HepG2 (cell line): ENCODE measurements around the gene KHK. TPM values are rescaled to one million over a fixed set of nuclear protein-coding genes. Genes with fewer than 3 reads are reported as not detected.

Experiments
- ATAC-seq: fragments of 200-7000 bp; cut with Tn5 transposase; 3 replicates; pipeline ENCODE4 v1.9.1; 2020; ENCODE audit warnings: mild to moderate bottlenecking, moderate library complexity
- BruUV-seq: library from RNA; stranded (reverse); fragments of 400-500 nt; replicated peaks from 2 replicates; lab custom pipeline; 2021; lab: Mats Ljungman, UMichigan
- CTCF ChIA-PET: fragments of 300-600 bp; formaldehyde crosslinking; extraction: SDS; loops from one replicate; lab custom pipeline; 2021; ENCODE audit warnings: low total read pairs, inconsistent platforms, low intra/inter-chr PET ratio; lab: Yijun Ruan, JAX
- POLR2A ChIA-PET: fragments of 350-600 bp; sonication (Branson Sonifier 250); formaldehyde crosslinking; loops from one replicate; lab custom pipeline; 2020; ENCODE audit warnings: antibody characterized with exemption, inconsistent platforms; lab: Yijun Ruan, JAX
- DNase-seq: peaks from one replicate; pipeline ENCODE4 v3.0.0-alpha.2; 2015; ENCODE audit warnings: low spot score
- FAIRE-seq: peaks from 3 replicates; lab custom pipeline; 2011; peaks lifted over from hg19 to GRCh38; lab: Jason Lieb, UNC
- H2AFZ ChIP-seq: one replicate; pipeline ENCODE4 v1.6.1; 2011; ENCODE audit warnings: low read length, inconsistent platforms
- H3K27ac ChIP-seq: fragments of 300-600 bp; 3 replicates; pipeline ENCODE4 v1.8.0; 2011; ENCODE audit warnings: mixed run types, mild to moderate bottlenecking, mixed read lengths, low read length, inconsistent platforms; ENCODE audit not compliant: insufficient read depth; ENCODE audit errors: extremely low read length
- H3K27me3 ChIP-seq, 2 experiments: fragments of 200-600 bp in 1 of 2; 2 replicates in 1 of 2; 3 replicates in 1 of 2; pipeline versions ENCODE4 v1.6.0 to v1.8.0; 2011; ENCODE audit warnings: low read length in 2 of 2, mild to moderate bottlenecking in 2 of 2, moderate library complexity in 2 of 2, inconsistent platforms in 1 of 2; ENCODE audit not compliant: insufficient read depth in 2 of 2, control insufficient read depth in 1 of 2
- H3K36me3 ChIP-seq, 2 experiments: fragments of 200-600 bp in 1 of 2; replicated peaks in 1 of 2; 2 replicates in 1 of 2; 3 replicates in 1 of 2; pipeline versions ENCODE4 v1.5.1 to v1.8.0; 2011; ENCODE audit warnings: low read length in 2 of 2, inconsistent platforms in 1 of 2; ENCODE audit not compliant: insufficient read depth in 2 of 2, control insufficient read depth in 1 of 2
- H3K4me1 ChIP-seq: 2 replicates; pipeline ENCODE4 v1.5.1; 2012; ENCODE audit warnings: low read length, inconsistent platforms; ENCODE audit not compliant: insufficient read depth
- H3K4me2 ChIP-seq: 2 replicates; pipeline ENCODE4 v1.6.0; 2011; ENCODE audit warnings: low read depth, low read length, inconsistent platforms
- H3K4me3 ChIP-seq, 3 experiments: fragments of 200-600 bp in 1 of 3; sonication (generic), shearing (Covaris generic) in 1 of 3; replicated peaks in 1 of 3; 2 replicates each; pipeline ENCODE4 v1.5.1; 2011 to 2016; ENCODE audit warnings: low read length in 3 of 3, inconsistent platforms in 2 of 3, low read depth in 2 of 3, mild to moderate bottlenecking in 2 of 3, control low read depth in 1 of 3, mixed read lengths in 1 of 3; ENCODE audit not compliant: insufficient read depth in 1 of 3
- H3K79me2 ChIP-seq: one replicate; pipeline ENCODE4 v1.6.1; 2011; ENCODE audit warnings: low read length, inconsistent platforms; ENCODE audit not compliant: insufficient read depth
- H3K9ac ChIP-seq: 2 replicates; pipeline ENCODE4 v1.6.0; 2011; ENCODE audit warnings: mild to moderate bottlenecking, low read depth, low read length, inconsistent platforms; ENCODE audit not compliant: insufficient read depth
- H3K9me3 ChIP-seq: 2 replicates; pipeline ENCODE4 v1.5.1; 2012; ENCODE audit warnings: mild to moderate bottlenecking, low read length
- H4K20me1 ChIP-seq: 2 replicates; pipeline ENCODE4 v1.6.0; 2011; ENCODE audit warnings: inconsistent platforms, mild to moderate bottlenecking, low read length, moderate library complexity; ENCODE audit not compliant: insufficient read depth
- CC2D1A ChIP-seq: sonication (generic); formaldehyde crosslinking; IDR thresholded peaks from 2 replicates; pipeline ENCODE4 v1.8.1; 2023; ENCODE audit warnings: mild to moderate bottlenecking, missing genetic modification reagents
- CHCHD3 ChIP-seq: sonication (generic); formaldehyde crosslinking; IDR thresholded peaks from 2 replicates; pipeline ENCODE4 v1.8.0; 2022; ENCODE audit warnings: mild to moderate bottlenecking, missing genetic modification reagents, moderate library complexity
- CREB1 ChIP-seq, 2 experiments: fragments of 450-650 bp in 1 of 2; IDR thresholded peaks; 2 replicates each; pipeline ENCODE4 v1.6.1; 2016 to 2017; ENCODE audit warnings: control low read depth in 1 of 2, mild to moderate bottlenecking in 1 of 2, missing compliant biosample characterization in 1 of 2, missing genetic modification characterization in 1 of 2
- DNMT1 ChIP-seq: sonication (generic); formaldehyde crosslinking; IDR thresholded peaks from 2 replicates; pipeline ENCODE4 v1.5.1; 2020; ENCODE audit warnings: mild to moderate bottlenecking, missing genetic modification reagents
- ETV6 ChIP-seq: sonication (generic); formaldehyde crosslinking; conservative IDR thresholded peaks from 2 replicates; pipeline ENCODE4 v1.4.0; 2020; ENCODE audit warnings: missing genetic modification reagents
- HNF4A ChIP-seq: sonication (generic); formaldehyde crosslinking; IDR thresholded peaks from 2 replicates; pipeline ENCODE4 v1.4.0; 2020; ENCODE audit warnings: missing genetic modification reagents
- MED13 ChIP-seq: sonication (generic); formaldehyde crosslinking; IDR thresholded peaks from 2 replicates; pipeline ENCODE4 v1.5.0; 2020; ENCODE audit warnings: missing genetic modification reagents
- NRL ChIP-seq: sonication (generic); formaldehyde crosslinking; IDR thresholded peaks from 2 replicates; pipeline ENCODE4 v1.5.0; 2020; ENCODE audit warnings: missing genetic modification reagents, mild to moderate bottlenecking, moderate library complexity, borderline replicate concordance
- PAXIP1 ChIP-seq: sonication (generic); formaldehyde crosslinking; conservative IDR thresholded peaks from 2 replicates; pipeline ENCODE4 v1.4.0; 2020; ENCODE audit warnings: mild to moderate bottlenecking, missing genetic modification reagents, moderate library complexity
- PHF5A ChIP-seq: IDR thresholded peaks from one replicate; pipeline ENCODE4 v1.6.1; 2018; ENCODE audit warnings: low read depth, missing genetic modification reagents; ENCODE audit not compliant: unreplicated experiment
- PTBP1 ChIP-seq: fragments of 200-400 bp; formaldehyde crosslinking; IDR thresholded peaks from 2 replicates; pipeline ENCODE4 v1.6.1; 2018; ENCODE audit warnings: low read length, low read depth; ENCODE audit not compliant: poor library complexity, severe bottlenecking
- RCOR2 ChIP-seq: IDR thresholded peaks from 2 replicates; pipeline ENCODE4 v1.6.1; 2016; ENCODE audit warnings: missing biosample characterization, missing genetic modification reagents
- SMAD1 ChIP-seq: sonication (generic); formaldehyde crosslinking; IDR thresholded peaks from 2 replicates; pipeline ENCODE4 v1.4.0; 2020; ENCODE audit warnings: missing genetic modification reagents, low read depth, mild to moderate bottlenecking, borderline replicate concordance
- STAT5B ChIP-seq: sonication (generic); formaldehyde crosslinking; IDR thresholded peaks from 2 replicates; pipeline ENCODE4 v1.4.0; 2020; ENCODE audit warnings: missing genetic modification reagents
- ZFP36L1 ChIP-seq: sonication (generic); formaldehyde crosslinking; IDR thresholded peaks from 2 replicates; pipeline ENCODE4 v1.8.0; 2022; ENCODE audit warnings: mild to moderate bottlenecking, missing genetic modification reagents, moderate library complexity
- ZNF564 ChIP-seq: sonication (generic); formaldehyde crosslinking; IDR thresholded peaks from 2 replicates; pipeline ENCODE4 v1.8.1; 2023; ENCODE audit warnings: mild to moderate bottlenecking, missing genetic modification reagents
- ZNF841 ChIP-seq: sonication (generic); formaldehyde crosslinking; IDR thresholded peaks from 2 replicates; pipeline ENCODE4 v1.8.1; 2023; ENCODE audit warnings: missing genetic modification reagents, borderline replicate concordance
- WGBS: methylation state at CpG from one replicate; pipeline ENCODE4 v1.1.6; 2017; ENCODE audit warnings: low lambda C conversion rate; 5-methylcytosine and 5-hydroxymethylcytosine counted together
- in situ Hi-C: cut with HindIII; loops from 2 replicates; pipeline ENCODE4 v1.10.0; 2017; ENCODE audit warnings: low pct_unique_long_range_greater_than_20kb; ENCODE audit not compliant: extremely low pct_ligation_motif_present
- intact Hi-C: fragments of 100-400 bp; cut with micrococcal nuclease; formaldehyde crosslinking; loops from one replicate; pipeline ENCODE4 v1.10.0; 2022; ENCODE audit not compliant: unreplicated experiment
- polyA plus RNA-seq, 8 experiments: library from polyadenylated mRNA; depleted of rRNA in 3 of 8; stranded (reverse) in 7 of 8; unstranded in 1 of 8; fragments of >200 nt; fragmentation: Illumina TruSeq in 4 of 8; extraction: Trizol in 4 of 8; gene quantifications; 2 replicates each; pipeline versions ENCODE4 v1.2.1 to v1.2.3, GENCODE V29; 2011 to 2016; ENCODE audit warnings: low read depth in 4 of 8, missing spikeins in 1 of 8, mixed read lengths in 1 of 8; ENCODE audit not compliant: insufficient read depth in 1 of 8
- total RNA-seq, 5 experiments: library from RNA; depleted of rRNA; stranded (reverse); fragments of >200 nt; fragmentation: Illumina TruSeq; extraction: Trizol; gene quantifications; 2 replicates each; pipeline ENCODE4 v1.2.3, GENCODE V29; 2016; ENCODE audit warnings: low read depth in 1 of 5

KHK gene
- total and polyA plus RNA-seq, 2 of the 13 experiments (the other 11 are each of a cell fraction or from before 2014, with no cell fraction given): 40.9 to 99.2 TPM

GRCh38 chr2:27050281-27050995 is 36.1 kb upstream of the KHK start:
- WGBS: 4% methylated on average over 34 of the region's 48 CpGs
- peak overlapping the region; percentile 81 for H3K27ac ChIP-seq
- peaks cover 6 to 26% of the 10 kb centered on the region in 2 experiments for H3K36me3 ChIP-seq
- H2AFZ ChIP-seq: peak overlapping the region; percentile 68
- peaks cover 3% of the 10 kb centered on the region; the same call in 1 of the 2 replicates for H4K20me1 ChIP-seq
- DNase-seq (peak; percentile 93), FAIRE-seq (peak; percentile 96), ATAC-seq (peak; percentile 75)
- CTCF ChIA-PET: interaction anchor here (0.7 to 1.0 kb wide), 2 partner anchors 35 to 88 kb away, joined by 3 read pairs; no protein-coding TSS in a partner anchor
- peaks cover 8% of the 10 kb centered on the region for H3K79me2 ChIP-seq
- H3K4me1 ChIP-seq: peaks cover 24% of the 10 kb centered on the region
- POLR2A ChIA-PET: interaction anchor here (0.7 to 6.4 kb wide), 22 partner anchors 9 to 378 kb away, joined by 3 to 100 read pairs (median 8); partner anchors contain the start of genes ATRAID, EIF2B4, EMILIN1 and GTF3C2
- H3K9ac ChIP-seq: peak overlapping the region; percentile 77
- H3K4me3 ChIP-seq: peak overlapping the region; percentile 86 to 97 (median 91)
- in situ Hi-C loops: no loop called here
- no peaks in the 10 kb centered on the region; a peak in 1 of 5 replicates for H3K27me3 ChIP-seq
- no TSS peak for BruUV-seq
- no peaks in the 10 kb centered on the region for H3K9me3 ChIP-seq
- H3K4me2 ChIP-seq: peak overlapping the region; percentile 99
- intact Hi-C loops: loop anchor here (1.0 to 2.0 kb wide), 3 partner anchors 18 to 36 kb away; partner anchors contain the start of genes EMILIN1, KHK and TMEM214
- TF ChIP-seq ZFP36L1 (CRISPR knock-in tag): peak; percentile 81
- peak; percentile 46 for TF ChIP-seq HNF4A (CRISPR knock-in tag)
- peak; percentile 66; the same call in 1 of the 2 replicates for TF ChIP-seq DNMT1
- peak; percentile 63; the same call in 1 of the 2 replicates for TF ChIP-seq CHCHD3 (CRISPR knock-in tag)
- TF ChIP-seq ZNF564: peak; percentile 55; the same call in 1 of the 2 replicates
- no peak; the same call in 1 of the 2 replicates for TF ChIP-seq SMAD1 (CRISPR knock-in tag)
- peak; percentile 17; the same call in 1 of the 2 replicates for TF ChIP-seq RCOR2 (CRISPR knock-in tag)
- peak; percentile 79; the same call in 1 of the 2 replicates for TF ChIP-seq ETV6
- TF ChIP-seq ZNF841 (CRISPR knock-in tag): no peak; the same call in none of the 2 replicates
- peak; percentile 15; the same call in 1 of the 2 replicates for TF ChIP-seq PAXIP1 (CRISPR knock-in tag)
- TF ChIP-seq PHF5A (CRISPR knock-in tag): peak; percentile 58
- peak; percentile 56 for TF ChIP-seq PTBP1
- TF ChIP-seq NRL (CRISPR knock-in tag): peak; percentile 90
- peak; percentile 64; the same call in 1 of the 2 replicates for TF ChIP-seq STAT5B (CRISPR knock-in tag)
- TF ChIP-seq MED13 (CRISPR knock-in tag): peak; percentile 41; the same call in 1 of the 2 replicates
- TF ChIP-seq CC2D1A (CRISPR knock-in tag): peak; percentile 92
- TF ChIP-seq CREB1 (IDR thresholded peaks at IDR 0.05): peak; percentile 17; the same call in 1 of the 2 replicates
- no peak for TF ChIP-seq CREB1 (CRISPR knock-in tag; IDR thresholded peaks at IDR 0.05)
